H1 (cell line): ENCODE results near the gene LRRC28. TPM values are rescaled to one million over a fixed set of nuclear protein-coding genes. Genes with fewer than 3 reads are reported as not detected.

ENCODE experiments used
- CTCF ChIA-PET: fragments of 300-600 bp; sonication (Branson Sonifier 250); formaldehyde crosslinking; loops from one replicate; lab custom pipeline; 2021; ENCODE audit not compliant: partially characterized antibody; lab: Charles Lee
- POLR2A ChIA-PET: fragments of 300-600 bp; sonication (Branson Sonifier 250); formaldehyde crosslinking; loops from one replicate; lab custom pipeline; 2021; ENCODE audit warnings: inconsistent platforms; ENCODE audit not compliant: partially characterized antibody; lab: Charles Lee
- DNase-seq, 2 experiments: peaks; one replicate each; pipeline versions ENCODE4 v3.0.0 to v3.0.0-alpha.2; 2010 to 2022; ENCODE audit warnings: low spot score in 2 of 2, low read depth in 1 of 2, mixed read lengths in 1 of 2
- FAIRE-seq: peaks from 2 replicates; lab custom pipeline; 2011; peaks lifted over from hg19 to GRCh38; lab: Jason Lieb, UNC
- H2AFZ ChIP-seq: 2 replicates; pipeline ENCODE4 v1.8.1; 2012; ENCODE audit warnings: low read length, inconsistent platforms
- H2AK5ac ChIP-seq: 2 replicates; pipeline ENCODE4 v1.6.1; 2013; ENCODE audit warnings: low read depth, low read length
- H2BK120ac ChIP-seq: replicated peaks from 2 replicates; pipeline ENCODE3; 2013; ENCODE audit warnings: low read depth, low read length, inconsistent platforms
- H2BK12ac ChIP-seq: 2 replicates; pipeline ENCODE4 v1.6.1; 2013; ENCODE audit warnings: low read depth, low read length
- H2BK15ac ChIP-seq: 2 replicates; pipeline ENCODE4 v1.6.1; 2013; ENCODE audit warnings: low read length
- H2BK20ac ChIP-seq: 2 replicates; pipeline ENCODE4 v1.6.1; 2013; ENCODE audit warnings: low read length
- H2BK5ac ChIP-seq: 2 replicates; pipeline ENCODE4 v1.6.1; 2013; ENCODE audit warnings: low read depth, low read length
- H3K14ac ChIP-seq: 2 replicates; pipeline ENCODE4 v1.6.1; 2013; ENCODE audit warnings: inconsistent platforms; ENCODE audit not compliant: insufficient read length
- H3K18ac ChIP-seq: 2 replicates; pipeline ENCODE4 v1.6.1; 2013; ENCODE audit warnings: low read length; ENCODE audit errors: extremely low read depth
- H3K23ac ChIP-seq: 2 replicates; pipeline ENCODE4 v1.6.1; 2013; ENCODE audit warnings: inconsistent platforms; ENCODE audit not compliant: insufficient read length
- H3K23me2 ChIP-seq: 2 replicates; pipeline ENCODE4 v1.6.1; 2013; ENCODE audit warnings: low read depth, low read length
- H3K27ac ChIP-seq: 2 replicates; pipeline ENCODE4 v1.6.1; 2011; ENCODE audit warnings: low read depth, low read length, inconsistent platforms
- H3K27me3 ChIP-seq, 4 experiments: replicated peaks in 1 of 4; 1 replicate in 1 of 4; 2 replicates in 3 of 4; pipeline versions ENCODE4 v1.6.1 to v1.8.1; 2011 to 2013; ENCODE audit warnings: low read length in 3 of 4, mild to moderate bottlenecking in 3 of 4, inconsistent platforms in 2 of 4, mixed read lengths in 2 of 4, moderate library complexity in 1 of 4; ENCODE audit not compliant: control insufficient read depth in 3 of 4, insufficient read depth in 3 of 4; ENCODE audit errors: extremely low read depth in 1 of 4
- H3K36me3 ChIP-seq, 4 experiments: 2 replicates each; pipeline versions ENCODE4 v1.6.1 to v1.8.1; 2011 to 2013; ENCODE audit warnings: mild to moderate bottlenecking in 4 of 4, low read length in 3 of 4, moderate library complexity in 2 of 4, control low read depth in 1 of 4, inconsistent platforms in 1 of 4; ENCODE audit not compliant: insufficient read depth in 4 of 4, control insufficient read depth in 2 of 4
- H3K4ac ChIP-seq: replicated peaks from 2 replicates; pipeline ENCODE3; 2013; ENCODE audit warnings: low read length, low read depth, mixed read lengths, inconsistent platforms; ENCODE audit not compliant: insufficient read length
- H3K4me1 ChIP-seq, 4 experiments: replicated peaks in 1 of 4; 1 replicate in 1 of 4; 2 replicates in 3 of 4; pipeline versions ENCODE4 v1.6.1 to v1.8.1; 2011 to 2013; ENCODE audit warnings: low read length in 3 of 4, inconsistent platforms in 2 of 4, mixed read lengths in 1 of 4; ENCODE audit not compliant: insufficient read depth in 4 of 4, control insufficient read depth in 3 of 4
- H3K4me2 ChIP-seq, 2 experiments: 2 replicates each; pipeline versions ENCODE4 v1.6.1 to v1.8.1; 2011 to 2013; ENCODE audit warnings: low read depth in 2 of 2, low read length in 2 of 2, control low read depth in 1 of 2, inconsistent platforms in 1 of 2, mild to moderate bottlenecking in 1 of 2; ENCODE audit not compliant: insufficient read depth in 1 of 2
- H3K4me3 ChIP-seq, 4 experiments: fragments of 200-600, 300-600 bp in 1 of 4; sonication (generic), shearing (Covaris generic), sonication (Bioruptor Twin) in 1 of 4; 2 replicates each; pipeline versions ENCODE4 v1.5.1 to v1.8.1; 2011 to 2016; ENCODE audit warnings: low read length in 4 of 4, low read depth in 3 of 4, control low read depth in 2 of 4, inconsistent platforms in 2 of 4, mild to moderate bottlenecking in 2 of 4, mixed read lengths in 1 of 4, moderate library complexity in 1 of 4; ENCODE audit not compliant: insufficient read depth in 2 of 4; ENCODE audit errors: extremely low read depth in 1 of 4
- H3K56ac ChIP-seq: replicated peaks from 2 replicates; pipeline ENCODE3; 2013; ENCODE audit warnings: low read depth, mild to moderate bottlenecking, mixed read lengths, low read length, inconsistent platforms; ENCODE audit not compliant: insufficient read length
- H3K79me1 ChIP-seq: 2 replicates; pipeline ENCODE4 v1.6.1; 2013; ENCODE audit warnings: low read depth, low read length, control low read depth
- H3K79me2 ChIP-seq, 2 experiments: 2 replicates each; pipeline versions ENCODE4 v1.6.1 to v1.8.1; 2012 to 2013; ENCODE audit warnings: low read length in 2 of 2, mild to moderate bottlenecking in 2 of 2, inconsistent platforms in 1 of 2; ENCODE audit not compliant: insufficient read depth in 2 of 2, control insufficient read depth in 1 of 2
- H3K9ac ChIP-seq, 4 experiments: replicated peaks in 1 of 4; 1 replicate in 1 of 4; 2 replicates in 3 of 4; pipeline versions ENCODE4 v1.6.1 to v1.8.1; 2011 to 2013; ENCODE audit warnings: low read depth in 3 of 4, low read length in 3 of 4, control low read depth in 2 of 4, mild to moderate bottlenecking in 2 of 4, moderate library complexity in 2 of 4, inconsistent platforms in 1 of 4; ENCODE audit errors: extremely low read depth in 1 of 4
- H3K9me3 ChIP-seq, 2 experiments: 2 replicates each; pipeline versions ENCODE4 v1.6.1 to v1.8.1; 2012 to 2013; ENCODE audit warnings: mild to moderate bottlenecking in 2 of 2, moderate library complexity in 2 of 2, control low read depth in 1 of 2, inconsistent platforms in 1 of 2, low read depth in 1 of 2, low read length in 1 of 2, mixed read lengths in 1 of 2; ENCODE audit not compliant: insufficient read depth in 2 of 2
- H4K20me1 ChIP-seq, 2 experiments: replicated peaks in 1 of 2; 2 replicates each; pipeline versions ENCODE3 to v1.8.1; 2011 to 2013; ENCODE audit warnings: inconsistent platforms in 2 of 2, low read length in 2 of 2, mild to moderate bottlenecking in 1 of 2; ENCODE audit not compliant: insufficient read depth in 2 of 2, control insufficient read depth in 1 of 2
- H4K5ac ChIP-seq: 2 replicates; pipeline ENCODE4 v1.6.1; 2013; ENCODE audit warnings: low read length, low read depth, mixed read lengths, inconsistent platforms; ENCODE audit not compliant: insufficient read length
- H4K8ac ChIP-seq: 2 replicates; pipeline ENCODE4 v1.8.0; 2013; ENCODE audit warnings: mild to moderate bottlenecking, moderate library complexity, low read length, inconsistent platforms; ENCODE audit not compliant: insufficient read depth; ENCODE audit errors: extremely low read depth
- H4K91ac ChIP-seq: replicated peaks from 2 replicates; pipeline ENCODE3; 2013; ENCODE audit warnings: low read length, mixed read lengths, inconsistent platforms; ENCODE audit not compliant: insufficient read length
- POU5F1 ChIP-seq: IDR thresholded peaks from 2 replicates; pipeline ENCODE4 v1.6.1; 2011; ENCODE audit warnings: low read depth, mild to moderate bottlenecking, low read length, moderate library complexity
- WGBS, 2 experiments: shearing (Covaris generic) in 1 of 2; methylation state at CpG; one replicate each; pipeline versions ENCODE4 v1.1.6 to v1.1.7; 2013 to 2015; ENCODE audit warnings: low lambda C conversion rate in 2 of 2, mixed read lengths in 2 of 2, inconsistent platforms in 1 of 2, low coverage in 1 of 2, missing lambda C conversion rate in 1 of 2; ENCODE audit not compliant: insufficient replicate concordance in 2 of 2, insufficient coverage in 1 of 2, insufficient read length in 1 of 2; ENCODE audit errors: extremely low coverage in 1 of 2, missing lambda C conversion rate in 1 of 2; 5-methylcytosine and 5-hydroxymethylcytosine counted together
- polyA plus RNA-seq, 7 experiments: library from polyadenylated mRNA; depleted of rRNA in 3 of 7; stranded (reverse) in 5 of 7; unstranded in 2 of 7; fragments of >200 nt in 5 of 7; fragments of 200-250 nt in 2 of 7; gene quantifications; 1 replicate in 5 of 7; 2 replicates in 1 of 7; 4 replicates in 1 of 7; pipeline versions ENCODE4 v1.2.1 to v1.2.3, GENCODE V29; 2011 to 2013; ENCODE audit warnings: missing spikeins in 2 of 7, mixed read lengths in 2 of 7
- total RNA-seq: library from RNA; stranded (reverse); fragmentation: NEBNext Ultra II Directional; extraction: Animal tissue kit (Norgen Biotek cat#: 25700); gene quantifications from 2 replicates; pipeline ENCODE4 v1.2.1, GENCODE V29; 2021

The LRRC28 gene
- total and polyA plus RNA-seq, 2 of the 8 experiments (the other 6 are each of a cell fraction or from before 2014, with no cell fraction given) = 20.2 to 23.3 TPM

- Histone ChIP-seq H3K56ac (no peak overlapping the region), H3K79me1 (no peaks in the 10 kb centered on the region), H2AFZ (no peak overlapping the region), H4K5ac (no peak overlapping the region), H3K23me2 (no peaks in the 10 kb centered on the region), H3K9me3 (no peaks in the 10 kb centered on the region), H3K4me2 (no peak overlapping the region), H2BK120ac (no peak overlapping the region), H3K4me1 (peaks cover 0 to 2% (median 0%) of the 10 kb centered on the region in 4 experiments; a peak in 1 of 7 replicates), H3K79me2 (no peaks in the 10 kb centered on the region), H4K8ac (no peak overlapping the region), H2AK5ac (no peak overlapping the region), H3K27ac (no peak overlapping the region), H2BK5ac (no peak overlapping the region), H3K23ac (no peak overlapping the region), H3K9ac (no peak overlapping the region), H3K14ac (no peak overlapping the region), H3K4ac (no peak overlapping the region), H2BK15ac (no peak overlapping the region), H4K20me1 (no peaks in the 10 kb centered on the region), H4K91ac (no peak overlapping the region), H3K36me3 (no peaks in the 10 kb centered on the region), H2BK20ac (no peak overlapping the region), H2BK12ac (no peak overlapping the region), H3K18ac (no peak overlapping the region), H3K4me3 (no peak overlapping the region), H3K27me3 (no peaks in the 10 kb centered on the region; a peak in 1 of 7 replicates)
- POLR2A ChIA-PET = no interaction called here
- CTCF ChIA-PET = interaction anchor here (1.7 kb wide), 1 partner anchor 14 kb away, joined by 6 read pairs; no protein-coding TSS in a partner anchor
- 85% methylated on average over 9 of the region's 10 CpGs; no CpG with 5 or more reads in 1 of the 2 experiments for WGBS, 2 experiments
- FAIRE-seq (no peak), DNase-seq (no peak)
- TF ChIP-seq POU5F1 = no peak
These were observed 172.9 kb downstream of the LRRC28 start for GRCh38 chr15:99424131-99424571.
